ENCODE results near the gene RC3H2. TPM values are rescaled to one million over a fixed set of nuclear protein-coding genes. Genes with fewer than 3 reads are reported as not detected.
A peak's percentile ranks its signal among the peaks of the same experiment; 100 is the strongest.

The RC3H2 gene
- 66.8 TPM for total RNA-seq (ENCODE audit: unreplicated experiment)
- long read RNA-seq, partial matches to known transcripts = 2 of 4 reads
- long read RNA-seq, other reads (novel, unspliced or antisense) = 2 of 4 reads

GRCh38 chr9:122904823-122905710, at the start of gene RC3H2:
RC3H2 (minus strand) TSS chr9:122905359; CDS start chr9:122897509, 7,850 bp downstream.
- Mint-ChIP-seq H3K36me3 (ENCODE audit: low read depth, unreplicated experiment) (no peaks in the 10 kb centered on the region), H3K9me3 (ENCODE audit: unreplicated experiment) (no peaks in the 10 kb centered on the region), H3K27me3 (ENCODE audit: unreplicated experiment) (peaks cover 7% of the 10 kb centered on the region), H3K27ac (ENCODE audit: unreplicated experiment) (peak within 1 kb of the TSS; percentile 91), H3K4me1 (ENCODE audit: unreplicated experiment) (peaks cover 2% of the 10 kb centered on the region), H3K4me3 (ENCODE audit: unreplicated experiment) (peak within 1 kb of the TSS; percentile 94)
- no peak for TF ChIP-seq CTCF (IDR thresholded peaks at IDR 0.05; ENCODE audit: unreplicated experiment)
- peak; percentile 96 for DNase-seq (ENCODE audit: low spot score)

- no peak for TF ChIP-seq CTCF (IDR thresholded peaks at IDR 0.05; ENCODE audit: unreplicated experiment)
- no peak overlapping the region for H3K27ac Mint-ChIP-seq (ENCODE audit: unreplicated experiment)
- H3K9me3 Mint-ChIP-seq (ENCODE audit: unreplicated experiment) = no peaks in the 10 kb centered on the region
- H3K4me3 Mint-ChIP-seq (ENCODE audit: unreplicated experiment) = no peak overlapping the region
- H3K4me1 Mint-ChIP-seq (ENCODE audit: unreplicated experiment) = peaks cover 14% of the 10 kb centered on the region
- no peak for DNase-seq (ENCODE audit: low spot score)
- H3K27me3 Mint-ChIP-seq (ENCODE audit: unreplicated experiment) = no peaks in the 10 kb centered on the region
- no peaks in the 10 kb centered on the region for H3K36me3 Mint-ChIP-seq (ENCODE audit: low read depth, unreplicated experiment)
Observed at GRCh38 chr9:122954253-122954691, 49.1 kb upstream of the RC3H2 start.

- no peak for TF ChIP-seq CTCF (IDR thresholded peaks at IDR 0.05; ENCODE audit: unreplicated experiment)
- H3K27ac Mint-ChIP-seq (ENCODE audit: unreplicated experiment) = peak overlapping the region; percentile 49
- no peaks in the 10 kb centered on the region for H3K36me3 Mint-ChIP-seq (ENCODE audit: low read depth, unreplicated experiment)
- H3K27me3 Mint-ChIP-seq (ENCODE audit: unreplicated experiment) = peaks cover 2% of the 10 kb centered on the region
- H3K9me3 Mint-ChIP-seq (ENCODE audit: unreplicated experiment) = no peaks in the 10 kb centered on the region
- H3K4me1 Mint-ChIP-seq (ENCODE audit: unreplicated experiment) = peaks cover 27% of the 10 kb centered on the region
- no peak for DNase-seq (ENCODE audit: low spot score)
- H3K4me3 Mint-ChIP-seq (ENCODE audit: unreplicated experiment) = no peak overlapping the region
Observed at GRCh38 chr9:122951056-122951455, 45.9 kb upstream of the RC3H2 start.

GRCh38 chr9:122950263-122950662, 45.1 kb upstream of the RC3H2 start:
- DNase-seq (ENCODE audit: low spot score) = no peak
- TF ChIP-seq CTCF (IDR thresholded peaks at IDR 0.05; ENCODE audit: unreplicated experiment) = no peak
- Mint-ChIP-seq H3K4me3 (ENCODE audit: unreplicated experiment) (no peak overlapping the region), H3K36me3 (ENCODE audit: low read depth, unreplicated experiment) (no peaks in the 10 kb centered on the region), H3K4me1 (ENCODE audit: unreplicated experiment) (peaks cover 27% of the 10 kb centered on the region), H3K9me3 (ENCODE audit: unreplicated experiment) (no peaks in the 10 kb centered on the region), H3K27me3 (ENCODE audit: unreplicated experiment) (peaks cover 2% of the 10 kb centered on the region), H3K27ac (ENCODE audit: unreplicated experiment) (peak overlapping the region; percentile 11)

GRCh38 chr9:122949696-122950095, 44.5 kb upstream of the RC3H2 start:
- H3K36me3 Mint-ChIP-seq (ENCODE audit: low read depth, unreplicated experiment) = no peaks in the 10 kb centered on the region
- no peak for DNase-seq (ENCODE audit: low spot score)
- no peaks in the 10 kb centered on the region for H3K9me3 Mint-ChIP-seq (ENCODE audit: unreplicated experiment)
- H3K4me3 Mint-ChIP-seq (ENCODE audit: unreplicated experiment) = no peak overlapping the region
- no peak for TF ChIP-seq CTCF (IDR thresholded peaks at IDR 0.05; ENCODE audit: unreplicated experiment)
- H3K27ac Mint-ChIP-seq (ENCODE audit: unreplicated experiment) = peak overlapping the region; percentile 11
- peaks cover 24% of the 10 kb centered on the region for H3K4me1 Mint-ChIP-seq (ENCODE audit: unreplicated experiment)
- peaks cover 2% of the 10 kb centered on the region for H3K27me3 Mint-ChIP-seq (ENCODE audit: unreplicated experiment)
